HK-2 (cell line): Measurements from ENCODE around the gene PSMD9.
"Not testable (repeated sequence)": the region's sequence is repeated elsewhere in the genome, so short reads cannot be mapped to it uniquely, and the experiment has no call there.

Experiments used
- DNase-seq: peaks from one replicate; pipeline ENCODE4 v3.0.0-alpha.2; 2018; ENCODE audit not compliant: unreplicated experiment

The PSMD9 gene, protein sequence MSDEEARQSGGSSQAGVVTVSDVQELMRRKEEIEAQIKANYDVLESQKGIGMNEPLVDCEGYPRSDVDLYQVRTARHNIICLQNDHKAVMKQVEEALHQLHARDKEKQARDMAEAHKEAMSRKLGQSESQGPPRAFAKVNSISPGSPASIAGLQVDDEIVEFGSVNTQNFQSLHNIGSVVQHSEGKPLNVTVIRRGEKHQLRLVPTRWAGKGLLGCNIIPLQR

GRCh38 chr12:121888478-121889273, at the start of gene PSMD9:
TSS of gene PSMD9 (plus strand) at chr12:121888790. CDS start at chr12:121888857, 67 bp downstream.
- peak; percentile 99 for DNase-seq

DNA sequence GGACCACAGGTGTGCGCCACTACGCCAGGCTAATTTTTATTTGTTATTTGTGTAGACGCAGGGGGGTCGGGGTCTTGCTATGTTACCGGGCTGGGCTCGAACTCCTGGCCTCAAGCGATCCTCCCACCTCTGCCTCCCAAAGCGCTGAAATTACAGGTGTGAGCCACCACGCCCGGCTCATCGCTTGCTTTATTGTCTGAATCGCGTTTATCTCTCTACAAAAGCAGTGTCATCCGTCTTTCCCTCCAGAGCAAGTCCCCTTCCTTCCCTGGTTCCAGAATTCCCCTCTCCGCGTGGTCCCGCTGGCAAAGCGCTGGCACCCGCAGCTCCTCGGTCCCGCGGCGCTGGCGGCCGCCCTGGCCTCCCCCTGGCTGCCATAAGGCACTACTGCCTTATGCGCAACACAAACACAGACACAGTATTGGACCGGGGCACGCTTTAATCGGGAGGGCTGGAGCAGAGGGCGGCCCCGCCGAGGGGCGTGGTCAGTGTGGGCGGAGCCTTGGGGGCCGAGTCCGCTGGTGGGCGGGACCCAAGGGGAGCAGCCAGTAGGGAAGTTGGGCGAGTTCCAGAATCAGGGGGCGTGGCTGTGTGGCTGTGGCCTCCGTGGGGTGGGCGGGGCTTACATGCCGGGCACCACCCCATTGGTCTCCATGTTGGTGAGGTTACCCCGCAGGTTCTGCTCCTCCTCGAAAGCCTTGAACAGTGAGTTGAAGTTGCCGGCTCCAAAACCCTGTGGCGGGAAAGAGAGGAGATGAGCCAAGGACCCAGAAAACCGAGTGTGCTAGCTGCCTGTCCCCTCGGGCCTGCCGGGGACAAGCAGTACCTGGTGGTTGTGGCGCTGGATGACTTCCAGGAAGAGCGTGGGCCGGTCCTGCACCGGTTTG, 49.2 kb upstream of the PSMD9 start:
- no peak for DNase-seq

DNA sequence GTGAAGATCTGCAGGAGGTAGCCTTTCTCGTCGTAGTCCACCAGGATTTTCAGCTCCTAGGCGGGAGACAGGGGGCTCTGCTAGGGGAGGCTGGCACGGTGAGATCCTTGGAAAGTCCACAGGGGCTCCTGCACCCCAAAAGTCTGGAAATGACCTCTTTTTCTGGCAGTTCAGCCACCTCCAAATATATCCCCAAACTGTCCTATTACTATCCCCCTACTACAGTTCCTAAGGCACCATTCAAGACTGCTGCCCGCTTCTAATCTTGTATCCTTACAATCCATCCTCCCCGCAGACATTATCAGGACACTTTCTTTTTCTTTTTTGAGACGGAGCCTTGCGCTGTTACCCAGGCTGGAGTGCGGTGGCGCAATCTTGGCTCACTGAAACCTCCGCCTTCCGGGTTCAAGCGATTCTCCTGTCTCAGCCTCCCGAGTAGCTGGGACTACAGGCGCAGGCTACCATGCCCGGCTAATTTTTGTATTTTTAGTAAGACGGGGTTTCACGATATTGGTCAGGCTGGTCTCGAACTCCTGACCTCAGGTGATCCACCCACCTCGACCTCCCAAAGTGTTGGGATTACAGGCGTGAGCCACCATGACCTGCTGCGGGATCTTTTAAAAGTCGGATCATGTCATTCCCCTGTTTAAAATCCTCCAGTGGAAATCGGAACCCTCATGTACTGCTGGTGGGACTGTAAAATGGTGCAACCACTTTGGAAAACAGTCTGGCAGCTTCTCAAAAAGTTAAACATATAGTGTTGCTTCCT, 48.4 kb upstream of the PSMD9 start:
- no peak for DNase-seq

- no peak for DNase-seq
Observed at GRCh38 chr12:121843236-121843982, 45.2 kb upstream of the PSMD9 start.

- no peak for DNase-seq
Observed at GRCh38 chr12:121845701-121846100, 42.9 kb upstream of the PSMD9 start.

DNA sequence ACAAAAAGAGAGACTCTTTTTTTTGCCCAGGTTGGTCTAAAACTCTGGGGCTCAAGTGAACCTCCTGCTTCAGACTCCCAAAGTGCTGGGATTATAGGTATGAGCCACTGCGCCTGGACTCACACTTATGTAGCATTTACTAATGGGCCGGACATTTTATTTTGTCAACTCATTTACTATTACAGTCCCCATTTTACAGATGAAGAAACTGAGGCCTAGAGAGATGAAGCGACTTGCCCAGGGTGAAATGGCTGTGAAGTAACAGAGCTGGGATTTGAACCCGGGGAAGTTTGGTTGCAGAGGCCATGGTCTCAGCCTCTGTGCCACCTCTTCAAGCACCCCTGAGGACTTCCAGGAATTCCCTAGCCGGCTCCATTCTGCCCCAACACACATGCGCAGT, 39.4 kb upstream of the PSMD9 start:
- no peak for DNase-seq

DNA sequence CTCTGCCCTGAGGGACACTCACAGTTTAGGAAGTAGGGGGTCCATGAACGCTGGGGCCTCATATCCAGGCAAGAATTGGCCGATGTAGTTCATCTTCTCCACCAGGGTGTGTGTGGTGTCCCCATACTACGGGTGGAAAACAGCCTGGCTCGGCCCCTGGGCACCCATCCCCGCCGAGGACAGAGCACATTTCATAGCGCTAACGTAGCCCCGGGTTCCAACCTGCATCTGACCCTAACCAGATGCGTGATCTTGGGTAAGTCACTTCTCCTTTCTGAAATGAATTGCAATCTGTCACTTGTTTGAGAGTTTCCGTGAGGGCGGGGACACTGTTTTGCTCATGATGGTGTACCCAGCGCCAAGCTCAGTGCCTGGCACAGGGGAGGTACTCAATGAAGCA, 38.9 kb upstream of the PSMD9 start:
- no peak for DNase-seq

GRCh38 chr12:121852392-121852791, 36.2 kb upstream of the PSMD9 start:
- not testable (repeated sequence) for DNase-seq

GRCh38 chr12:121857322-121858246, 31.0 kb upstream of the PSMD9 start:
- no peak for DNase-seq

DNA sequence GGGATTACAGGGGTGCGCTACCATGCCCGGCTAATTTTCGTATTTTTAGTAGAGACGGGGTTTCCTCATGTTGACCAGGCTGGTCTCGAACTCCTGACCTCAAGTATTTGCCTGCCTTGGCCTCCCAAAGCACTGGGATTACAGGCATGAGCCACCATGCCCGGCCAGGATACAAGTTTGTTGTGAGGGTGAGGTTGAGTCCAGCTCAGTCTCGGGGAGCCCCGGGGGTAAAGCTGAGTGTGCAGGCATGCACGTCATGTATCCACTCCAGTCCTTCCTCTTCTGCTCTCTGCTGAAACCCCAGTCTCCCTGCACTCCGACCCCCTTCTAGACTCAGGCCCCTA, 30.3 kb upstream of the PSMD9 start:
- no peak for DNase-seq

DNA sequence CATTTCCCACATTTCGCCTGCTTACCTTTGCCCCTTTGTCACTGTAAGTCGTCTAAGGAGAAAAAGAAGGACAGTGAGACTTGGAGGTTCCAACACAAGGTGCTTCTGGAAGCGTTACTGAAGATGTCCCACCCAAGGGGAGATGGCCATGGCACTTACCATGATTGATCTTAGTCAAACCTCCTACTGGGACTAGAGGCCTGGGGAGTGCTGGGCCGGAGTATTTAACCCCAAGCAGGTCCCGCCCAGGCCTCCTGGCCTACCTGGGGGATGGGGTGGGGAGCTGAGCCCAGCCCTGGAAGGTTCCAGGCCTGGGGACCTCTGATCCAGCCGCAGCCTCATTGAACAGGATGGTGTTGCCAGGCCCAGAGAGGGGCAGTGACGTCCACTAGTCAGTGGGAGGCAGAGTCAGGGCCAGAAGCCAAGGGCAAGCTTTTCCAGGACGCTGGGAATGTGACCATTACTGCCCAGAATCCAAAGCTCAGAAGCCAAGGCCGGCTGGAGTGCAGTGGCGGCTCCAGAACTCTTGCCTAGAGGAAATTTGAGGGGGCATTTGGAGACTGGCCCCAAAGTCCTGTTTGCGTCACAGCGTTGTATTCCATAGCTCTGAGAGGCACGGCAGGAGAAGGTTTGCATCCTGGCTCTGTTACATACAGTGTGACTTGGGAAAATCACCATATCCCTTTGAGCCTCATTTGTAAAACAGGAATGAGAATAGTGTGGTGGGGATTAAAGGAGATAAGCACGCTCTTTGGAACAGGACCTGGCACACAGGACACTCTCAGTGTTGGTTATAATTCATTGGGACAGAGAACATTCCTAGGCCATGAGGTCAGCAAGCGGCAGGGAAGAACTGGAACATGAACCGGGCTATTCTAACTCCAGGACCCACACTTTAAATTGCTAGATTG, 29.7 kb upstream of the PSMD9 start, which contains the start of gene HPD:
Gene HPD (minus strand): TSS at position 198 of the 911 bp plus-strand sequence. CDS start 36 bp downstream, at position 162.
- peak; percentile 27 for DNase-seq

DNA sequence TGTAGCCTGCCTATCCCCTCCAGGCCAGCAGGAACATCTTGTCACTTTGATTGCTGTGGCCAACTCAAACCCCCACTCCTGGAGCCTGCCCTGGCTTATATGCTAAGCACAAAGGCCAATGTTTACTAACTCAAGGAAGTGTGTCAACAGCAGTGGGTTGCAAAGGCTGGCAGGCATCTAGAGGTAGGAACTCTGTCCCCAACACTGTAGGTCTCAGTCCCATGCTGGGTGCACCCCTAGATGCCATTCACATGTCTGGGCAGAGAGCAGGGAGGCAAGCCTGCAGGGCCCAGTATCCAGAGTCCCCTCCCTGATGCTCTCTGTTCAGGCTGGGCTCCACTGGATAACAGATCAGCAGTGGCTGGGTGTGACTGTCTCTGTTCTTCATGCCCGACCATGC, 28.3 kb upstream of the PSMD9 start:
- no peak for DNase-seq

DNA sequence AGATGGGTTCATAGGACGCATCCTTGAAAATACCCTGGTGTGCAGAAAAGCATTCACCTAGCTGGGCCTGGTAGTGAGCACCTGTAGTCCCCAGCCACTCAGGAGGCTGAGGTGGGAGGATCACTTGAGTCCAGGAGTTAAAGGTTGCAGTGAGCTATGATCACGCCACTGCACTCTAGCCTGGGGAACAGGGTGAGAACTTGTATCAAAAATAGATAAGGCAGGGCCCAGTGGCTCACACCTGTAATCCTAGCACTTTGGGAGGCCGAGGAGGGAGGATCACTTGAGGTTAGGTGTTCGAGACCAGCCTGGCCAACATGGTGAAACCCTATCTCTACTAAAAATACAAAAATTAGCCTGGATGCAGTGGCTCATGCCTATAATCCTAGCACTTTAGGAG, 27.9 kb upstream of the PSMD9 start:
- not testable (repeated sequence) for DNase-seq

DNA sequence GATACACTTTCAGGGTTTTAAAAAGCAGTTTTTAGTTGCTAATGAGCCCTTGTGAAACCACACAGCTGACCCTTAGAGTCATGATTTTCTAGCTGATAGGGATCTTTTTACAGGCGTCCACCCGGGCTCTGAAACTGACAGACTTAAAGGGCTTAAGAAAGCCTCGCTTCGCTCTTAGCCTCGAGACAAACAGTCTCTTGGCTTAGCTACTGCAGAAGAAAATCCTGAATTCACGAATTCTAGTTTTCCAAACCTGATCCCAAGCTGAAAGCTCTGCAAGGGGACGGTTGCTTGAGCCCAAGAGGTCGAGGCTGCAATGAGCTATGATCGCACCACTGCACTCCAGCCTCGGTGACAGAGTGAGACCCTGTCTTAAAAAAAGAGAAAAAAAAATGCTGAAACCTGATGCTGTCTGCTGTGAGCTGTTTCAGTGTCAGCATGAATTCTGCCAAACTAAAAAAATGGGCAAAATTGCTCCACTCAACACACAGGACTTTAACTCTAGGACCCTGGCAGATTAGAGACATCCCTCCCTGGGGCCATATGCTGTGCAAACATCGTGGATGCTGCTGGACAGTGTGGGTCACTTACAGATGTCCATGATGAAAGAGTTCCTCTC, 26.8 kb upstream of the PSMD9 start:
- DNase-seq: no peak

DNA sequence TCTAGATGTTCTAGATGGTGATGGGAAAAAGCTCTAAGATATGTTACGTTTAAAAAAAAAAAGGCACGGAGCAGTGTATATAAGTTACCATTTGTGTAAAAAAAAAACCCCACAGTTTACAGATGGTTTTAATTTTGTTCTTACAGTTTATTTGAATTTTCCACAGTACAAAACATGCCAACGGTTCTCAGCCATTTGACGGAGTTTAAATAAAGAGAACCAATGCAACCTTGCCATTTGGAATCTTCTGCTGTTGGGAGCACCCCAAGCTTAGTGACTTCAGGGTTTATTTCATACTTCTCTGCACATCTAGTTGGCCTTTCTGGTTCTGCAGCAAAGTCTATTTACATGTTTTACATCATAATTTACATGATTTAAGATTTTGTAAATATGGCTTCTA, 22.3 kb upstream of the PSMD9 start:
- no peak for DNase-seq

DNA sequence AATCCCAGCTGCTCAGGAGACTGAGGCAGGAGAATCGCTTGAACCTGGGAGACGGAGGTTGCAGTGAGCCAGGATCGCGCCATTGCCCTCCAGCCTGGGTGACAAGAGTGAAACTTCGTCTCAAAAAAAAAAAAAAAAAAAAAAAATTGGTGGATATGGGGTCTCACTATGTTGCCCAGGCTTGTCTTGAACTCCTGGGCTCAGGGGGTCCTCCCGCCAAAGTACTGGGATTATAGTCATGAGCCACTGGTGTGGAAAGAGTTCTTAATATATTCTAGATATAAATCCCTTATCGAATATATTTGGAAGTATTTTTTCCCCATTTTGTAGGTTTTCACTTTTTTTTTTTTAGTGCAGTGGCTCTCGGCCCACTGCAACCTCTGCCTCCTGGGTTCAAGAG, 19.4 kb upstream of the PSMD9 start:
- DNase-seq: not testable (repeated sequence)

DNA sequence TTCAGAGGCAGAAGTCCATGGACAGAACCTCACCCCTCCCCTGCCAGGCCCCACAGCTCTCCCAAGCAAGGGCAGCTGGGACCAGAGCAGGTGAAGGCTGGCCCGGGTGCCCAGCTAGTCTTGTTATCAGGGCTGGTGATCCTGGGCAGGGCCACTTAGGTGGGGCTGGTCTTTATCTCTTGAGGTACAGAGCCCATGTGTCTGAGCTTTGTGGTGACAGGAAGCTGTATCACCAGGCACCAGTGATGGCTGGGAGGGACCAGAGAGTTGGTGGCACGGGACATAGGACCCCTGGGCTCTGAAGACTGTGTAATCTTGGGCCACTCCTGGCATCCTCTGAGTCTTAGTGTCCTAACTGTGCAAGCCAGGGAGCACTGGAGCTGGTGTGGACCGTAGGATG, 17.1 kb upstream of the PSMD9 start:
- DNase-seq: no peak

DNA sequence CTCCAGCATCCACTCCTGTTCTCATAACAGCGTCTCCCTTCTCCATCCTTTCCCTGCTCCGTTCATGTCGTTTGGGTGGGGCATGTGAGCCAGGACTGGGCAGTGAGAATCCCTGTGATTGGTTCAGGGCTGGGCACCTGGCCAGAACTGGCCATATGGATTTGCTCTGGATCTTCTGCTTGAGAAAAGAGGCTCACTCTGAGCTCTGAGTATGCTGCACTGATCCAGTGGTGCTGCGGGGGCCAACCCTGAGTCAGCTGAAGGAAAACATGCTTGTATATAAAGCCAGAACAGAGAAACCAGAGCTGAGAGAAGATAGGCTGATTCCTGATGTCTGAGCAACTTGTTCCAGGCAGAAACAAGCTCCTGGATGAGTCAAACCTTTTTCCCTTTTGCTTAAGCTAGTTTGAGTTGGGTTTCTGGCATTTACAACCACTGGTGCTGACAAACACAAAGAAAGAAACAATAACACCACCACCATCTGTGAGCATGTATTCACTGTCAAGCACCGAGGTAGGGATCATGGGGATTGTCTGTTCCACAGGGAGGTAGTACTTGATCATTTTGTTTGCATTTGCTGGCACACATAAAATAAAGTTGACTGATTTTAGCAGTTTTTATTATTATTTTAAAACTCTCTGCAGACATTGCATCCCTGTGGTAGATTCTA, 15.9 kb upstream of the PSMD9 start:
- no peak for DNase-seq
